ENCODE measurements around the gene ZBTB20.

- TF ChIP-seq, protein P1, sequence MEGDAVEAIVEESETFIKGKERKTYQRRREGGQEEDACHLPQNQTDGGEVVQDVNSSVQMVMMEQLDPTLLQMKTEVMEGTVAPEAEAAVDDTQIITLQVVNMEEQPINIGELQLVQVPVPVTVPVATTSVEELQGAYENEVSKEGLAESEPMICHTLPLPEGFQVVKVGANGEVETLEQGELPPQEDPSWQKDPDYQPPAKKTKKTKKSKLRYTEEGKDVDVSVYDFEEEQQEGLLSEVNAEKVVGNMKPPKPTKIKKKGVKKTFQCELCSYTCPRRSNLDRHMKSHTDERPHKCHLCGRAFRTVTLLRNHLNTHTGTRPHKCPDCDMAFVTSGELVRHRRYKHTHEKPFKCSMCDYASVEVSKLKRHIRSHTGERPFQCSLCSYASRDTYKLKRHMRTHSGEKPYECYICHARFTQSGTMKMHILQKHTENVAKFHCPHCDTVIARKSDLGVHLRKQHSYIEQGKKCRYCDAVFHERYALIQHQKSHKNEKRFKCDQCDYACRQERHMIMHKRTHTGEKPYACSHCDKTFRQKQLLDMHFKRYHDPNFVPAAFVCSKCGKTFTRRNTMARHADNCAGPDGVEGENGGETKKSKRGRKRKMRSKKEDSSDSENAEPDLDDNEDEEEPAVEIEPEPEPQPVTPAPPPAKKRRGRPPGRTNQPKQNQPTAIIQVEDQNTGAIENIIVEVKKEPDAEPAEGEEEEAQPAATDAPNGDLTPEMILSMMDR (IDR thresholded peaks at IDR 0.05 in 8 of 11, conservative IDR thresholded peaks at IDR 0.05 in 3 of 11): no peak
- TF ChIP-seq POLR2A (IDR thresholded peaks at IDR 0.05): no peak
- TF ChIP-seq POLR2AphosphoS5 (IDR thresholded peaks at IDR 0.05): no peak
Measured at GRCh38 chr3:114642951-114643741, 503.9 kb downstream of the ZBTB20 start.

Data from spleen (tissue), 7 donors.